ENCODE data around the gene PRPF40A. TPM values are rescaled to one million over a fixed set of nuclear protein-coding genes. Genes with fewer than 3 reads are reported as not detected.

PRPF40A gene
- total RNA-seq, 2 experiments from 2014 or later: 116 to 117 TPM

- DNase-seq (no peak), ATAC-seq (no peak)
- Mint-ChIP-seq H3K36me3 (ENCODE audit: low read depth) (no peaks in the 10 kb centered on the region), H3K27me3 (ENCODE audit: low read depth) (peaks cover 4% of the 10 kb centered on the region), H3K4me3 (no peak overlapping the region), H3K27ac (no peak overlapping the region), H3K4me1 (ENCODE audit: low read depth) (peaks cover 11% of the 10 kb centered on the region), H3K9me3 (ENCODE audit: insufficient read depth) (no peaks in the 10 kb centered on the region)
- CTCF ChIA-PET: interaction anchor here (1.3 kb wide), 1 partner anchor 12 kb away, joined by 3 read pairs; no protein-coding TSS in a partner anchor
- POLR2A ChIA-PET: no interaction called here
These were observed 88.1 kb downstream of the PRPF40A start for GRCh38 chr2:152629202-152629601.

GRCh38 chr2:152627351-152627957 lies 89.8 kb downstream of the PRPF40A start:
- ATAC-seq (no peak), DNase-seq (no peak)
- H3K9me3 Mint-ChIP-seq (ENCODE audit: insufficient read depth): no peaks in the 10 kb centered on the region
- no peaks in the 10 kb centered on the region for H3K36me3 Mint-ChIP-seq (ENCODE audit: low read depth)
- CTCF ChIA-PET: interaction anchor here (2.7 to 3.1 kb wide), 2 partner anchors 8 to 451 kb away, joined by 9 to 15 read pairs; partner anchors contain the start of gene STAM2
- peaks cover 5% of the 10 kb centered on the region for H3K27me3 Mint-ChIP-seq (ENCODE audit: low read depth)
- POLR2A ChIA-PET: interaction anchor here (0.8 kb wide), 1 partner anchor 29 kb away, joined by 3 read pairs; no protein-coding TSS in a partner anchor
- peaks cover 11% of the 10 kb centered on the region for H3K4me1 Mint-ChIP-seq (ENCODE audit: low read depth)
- H3K4me3 Mint-ChIP-seq: no peak overlapping the region
- no peak overlapping the region for H3K27ac Mint-ChIP-seq

- ChIA-PET POLR2A (no interaction called here), CTCF (interaction anchor here (2.7 to 3.1 kb wide), 2 partner anchors 9 to 451 kb away, joined by 9 to 15 read pairs; partner anchors contain the start of gene STAM2)
- Mint-ChIP-seq H3K4me1 (ENCODE audit: low read depth) (peaks cover 11% of the 10 kb centered on the region), H3K27ac (no peak overlapping the region), H3K36me3 (ENCODE audit: low read depth) (no peaks in the 10 kb centered on the region), H3K9me3 (ENCODE audit: insufficient read depth) (no peaks in the 10 kb centered on the region), H3K4me3 (no peak overlapping the region), H3K27me3 (ENCODE audit: low read depth) (peaks cover 5% of the 10 kb centered on the region)
- ATAC-seq (no peak), DNase-seq (no peak)
These were observed 90.3 kb downstream of the PRPF40A start for GRCh38 chr2:152626911-152627339.

GRCh38 chr2:152624805-152625204 lies 92.5 kb downstream of the PRPF40A start:
- DNase-seq (no peak), ATAC-seq (no peak)
- H3K4me3 Mint-ChIP-seq: no peak overlapping the region
- peaks cover 11% of the 10 kb centered on the region for H3K4me1 Mint-ChIP-seq (ENCODE audit: low read depth)
- ChIA-PET POLR2A (no interaction called here), CTCF (no interaction called here)
- H3K9me3 Mint-ChIP-seq (ENCODE audit: insufficient read depth): no peaks in the 10 kb centered on the region
- H3K27ac Mint-ChIP-seq: no peak overlapping the region
- no peaks in the 10 kb centered on the region for H3K36me3 Mint-ChIP-seq (ENCODE audit: low read depth)
- H3K27me3 Mint-ChIP-seq (ENCODE audit: low read depth): peaks cover 6% of the 10 kb centered on the region

- H3K9me3 Mint-ChIP-seq (ENCODE audit: insufficient read depth): no peaks in the 10 kb centered on the region
- H3K36me3 Mint-ChIP-seq (ENCODE audit: low read depth): no peaks in the 10 kb centered on the region
- DNase-seq (no peak), ATAC-seq (no peak)
- no peak overlapping the region for H3K27ac Mint-ChIP-seq
- ChIA-PET CTCF (interaction anchor here (1.4 kb wide), 1 partner anchor 11 kb away, joined by 4 read pairs; no protein-coding TSS in a partner anchor), POLR2A (interaction anchor here (0.9 kb wide), 1 partner anchor 448 kb away, joined by 4 read pairs; the partner anchor contains the start of gene STAM2)
- peaks cover under 1% of the 10 kb centered on the region for H3K4me1 Mint-ChIP-seq (ENCODE audit: low read depth)
- no peak overlapping the region for H3K4me3 Mint-ChIP-seq
- peaks cover 7% of the 10 kb centered on the region for H3K27me3 Mint-ChIP-seq (ENCODE audit: low read depth)
These were observed 93.5 kb downstream of the PRPF40A start for GRCh38 chr2:152623775-152624174.

- POLR2A ChIA-PET: interaction anchor here (0.9 kb wide), 1 partner anchor 447 kb away, joined by 4 read pairs; the partner anchor contains the start of gene STAM2
- no peaks in the 10 kb centered on the region for H3K4me1 Mint-ChIP-seq (ENCODE audit: low read depth)
- CTCF ChIA-PET: interaction anchor here (1.4 kb wide), 1 partner anchor 12 kb away, joined by 4 read pairs; no protein-coding TSS in a partner anchor
- H3K27ac Mint-ChIP-seq: no peak overlapping the region
- no peak overlapping the region for H3K4me3 Mint-ChIP-seq
- H3K9me3 Mint-ChIP-seq (ENCODE audit: insufficient read depth): no peaks in the 10 kb centered on the region
- peaks cover 7% of the 10 kb centered on the region for H3K27me3 Mint-ChIP-seq (ENCODE audit: low read depth)
- ATAC-seq (no peak), DNase-seq (no peak)
- no peaks in the 10 kb centered on the region for H3K36me3 Mint-ChIP-seq (ENCODE audit: low read depth)
These were observed 94.1 kb downstream of the PRPF40A start for GRCh38 chr2:152623076-152623740.

GRCh38 chr2:152622219-152622618 lies 95.0 kb downstream of the PRPF40A start:
- H3K36me3 Mint-ChIP-seq (ENCODE audit: low read depth): no peaks in the 10 kb centered on the region
- DNase-seq: no peak
- POLR2A ChIA-PET: no interaction called here

GRCh38 chr2:152620985-152621384 lies 96.3 kb downstream of the PRPF40A start:
- DNase-seq (no peak), ATAC-seq (no peak)
- no peaks in the 10 kb centered on the region for H3K36me3 Mint-ChIP-seq (ENCODE audit: low read depth)
- ChIA-PET CTCF (no interaction called here), POLR2A (interaction anchor here (0.6 kb wide), 1 partner anchor 191 kb away, joined by 3 read pairs; no protein-coding TSS in a partner anchor)
- H3K4me1 Mint-ChIP-seq (ENCODE audit: low read depth): no peaks in the 10 kb centered on the region
- H3K27me3 Mint-ChIP-seq (ENCODE audit: low read depth): peaks cover 6% of the 10 kb centered on the region
- H3K4me3 Mint-ChIP-seq: no peak overlapping the region
- H3K27ac Mint-ChIP-seq: no peak overlapping the region
- no peaks in the 10 kb centered on the region for H3K9me3 Mint-ChIP-seq (ENCODE audit: insufficient read depth)

More at GRCh38 chr2:152622219-152622618, 95.0 kb downstream of the PRPF40A start:
- Mint-ChIP-seq H3K4me1 (ENCODE audit: low read depth) (no peaks in the 10 kb centered on the region), H3K27ac (no peak overlapping the region), H3K27me3 (ENCODE audit: low read depth) (peaks cover 7% of the 10 kb centered on the region), H3K9me3 (ENCODE audit: insufficient read depth) (no peaks in the 10 kb centered on the region), H3K4me3 (no peak overlapping the region)
- no peak for ATAC-seq
- CTCF ChIA-PET: no interaction called here

- H3K4me1 Mint-ChIP-seq (ENCODE audit: low read depth): no peaks in the 10 kb centered on the region
- DNase-seq: no peak
- H3K4me3 Mint-ChIP-seq: no peak overlapping the region
- CTCF ChIA-PET: no interaction called here
- H3K27ac Mint-ChIP-seq: no peak overlapping the region
- POLR2A ChIA-PET: interaction anchor here (0.7 kb wide), 1 partner anchor 21 kb away, joined by 3 read pairs; no protein-coding TSS in a partner anchor
- peaks cover 6% of the 10 kb centered on the region for H3K27me3 Mint-ChIP-seq (ENCODE audit: low read depth)
- no peaks in the 10 kb centered on the region for H3K36me3 Mint-ChIP-seq (ENCODE audit: low read depth)
- H3K9me3 Mint-ChIP-seq (ENCODE audit: insufficient read depth): no peaks in the 10 kb centered on the region
- no peak for ATAC-seq
These were observed 97.1 kb downstream of the PRPF40A start for GRCh38 chr2:152620208-152620607.

- Mint-ChIP-seq H3K9me3 (ENCODE audit: insufficient read depth) (no peaks in the 10 kb centered on the region), H3K27me3 (ENCODE audit: low read depth) (peaks cover 6% of the 10 kb centered on the region), H3K4me1 (ENCODE audit: low read depth) (peaks cover 2% of the 10 kb centered on the region), H3K36me3 (ENCODE audit: low read depth) (no peaks in the 10 kb centered on the region), H3K4me3 (no peak overlapping the region), H3K27ac (no peak overlapping the region)
- no peak for DNase-seq
- POLR2A ChIA-PET: no interaction called here
- ATAC-seq: no peak
- CTCF ChIA-PET: interaction anchor here (1.2 to 2.0 kb wide), 2 partner anchors 11 to 18 kb away, joined by 3 to 10 read pairs; no protein-coding TSS in a partner anchor
These were observed 99.1 kb downstream of the PRPF40A start for GRCh38 chr2:152618193-152618564.

- ATAC-seq: no peak
- no peaks in the 10 kb centered on the region for H3K9me3 Mint-ChIP-seq (ENCODE audit: insufficient read depth)
These were observed 99.6 kb downstream of the PRPF40A start for GRCh38 chr2:152617456-152618192.

More at GRCh38 chr2:152617456-152618192, 99.6 kb downstream of the PRPF40A start:
- no peak overlapping the region for H3K4me3 Mint-ChIP-seq
- H3K36me3 Mint-ChIP-seq (ENCODE audit: low read depth): no peaks in the 10 kb centered on the region
- peaks cover 7% of the 10 kb centered on the region for H3K4me1 Mint-ChIP-seq (ENCODE audit: low read depth)
- peaks cover 6% of the 10 kb centered on the region for H3K27me3 Mint-ChIP-seq (ENCODE audit: low read depth)
- ChIA-PET CTCF (interaction anchor here (1.2 to 2.0 kb wide), 2 partner anchors 12 to 18 kb away, joined by 3 to 10 read pairs; no protein-coding TSS in a partner anchor), POLR2A (no interaction called here)
- H3K27ac Mint-ChIP-seq: no peak overlapping the region
- no peak for DNase-seq

All from activated CD8-positive, alpha-beta T cell treated with anti-CD3 and anti-CD28 coated beads, Interleukin-2, amount 10 ng/mL, durations not matched to agents 7 days and 5 days (primary cell).